Cortex of kidney (tissue), 1 donor: ENCODE results near the gene FANCG.

Experiments used
- DNase-seq: peaks from one replicate; lab custom pipeline; 2025; lab: John Stamatoyannopoulos, UW

Gene FANCG

GRCh38 chr9:35060548-35061207 lies 19.1 kb downstream of the FANCG start:
- DNase-seq = no peak

- no peak for DNase-seq
Measured at GRCh38 chr9:35059438-35059837, 20.3 kb downstream of the FANCG start.

GRCh38 chr9:35057271-35057620 lies 22.5 kb downstream of the FANCG start:
- no peak for DNase-seq

GRCh38 chr9:35056571-35057270 lies 23.0 kb downstream of the FANCG start:
- no peak for DNase-seq

DNA sequence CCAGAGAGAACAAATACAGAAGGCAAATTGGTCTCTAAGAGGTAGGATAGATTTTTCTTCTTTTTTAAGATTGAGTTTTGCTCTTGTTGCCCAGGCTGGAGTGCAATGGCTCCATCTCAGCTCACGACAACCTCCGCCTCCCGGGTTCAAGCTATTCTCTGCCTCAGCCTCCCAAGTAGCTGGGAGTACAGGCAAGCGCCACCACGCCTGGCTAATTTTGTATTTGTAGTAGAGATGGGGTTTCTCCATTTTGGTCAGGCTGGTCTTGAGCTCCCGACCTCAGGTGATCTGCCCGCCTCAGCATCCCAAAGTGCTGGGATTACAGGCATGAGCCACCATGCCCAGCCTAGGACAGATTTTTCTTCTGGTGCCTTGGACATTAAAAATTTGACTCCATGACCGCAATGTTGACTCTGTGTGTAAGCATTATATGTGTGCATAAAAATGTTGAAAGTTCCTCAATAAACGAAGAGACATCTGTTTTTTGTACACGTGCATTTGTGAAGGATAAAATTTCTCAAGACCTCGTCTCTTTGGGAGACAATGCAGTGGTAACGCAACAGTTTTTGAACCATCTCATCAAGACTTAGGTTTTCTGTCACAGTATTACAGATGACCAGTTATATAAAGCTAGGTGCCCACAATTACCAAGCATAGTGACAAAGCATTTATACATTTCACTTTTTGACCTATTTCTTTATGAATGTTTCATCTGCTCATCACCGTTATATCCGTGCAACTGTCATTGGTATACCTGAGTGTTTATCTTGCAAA lies 24.7 kb downstream of the FANCG start:
- no peak for DNase-seq

DNA sequence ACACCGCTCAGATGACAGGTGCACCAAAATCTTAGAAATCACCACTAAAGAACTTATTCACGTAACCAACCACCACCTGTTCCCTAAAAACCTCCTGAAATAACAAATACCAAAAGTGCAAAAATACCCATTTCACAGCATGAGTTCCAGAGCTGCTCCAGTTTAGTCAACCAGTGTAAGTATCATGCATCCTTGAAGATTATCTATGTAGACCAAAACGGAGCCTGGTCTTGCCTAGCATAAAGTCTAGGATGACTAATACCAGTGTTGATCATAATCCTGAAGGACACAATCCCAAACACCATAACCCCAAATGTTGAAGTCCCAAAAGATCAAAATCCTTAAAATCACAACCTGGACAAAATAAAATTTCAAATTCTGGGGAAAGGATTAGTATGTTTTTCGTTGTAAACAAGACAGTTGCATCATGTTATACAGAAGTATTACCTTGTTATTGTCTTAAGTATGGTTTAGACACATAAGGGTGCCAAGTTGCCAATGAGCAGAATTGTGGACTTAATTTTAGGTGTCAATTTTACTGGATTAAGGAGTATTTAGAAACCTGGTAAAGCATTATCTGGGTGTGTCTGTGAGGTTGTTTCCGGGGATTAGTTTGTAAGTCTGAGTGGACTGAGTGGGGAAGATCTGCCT lies 25.4 kb downstream of the FANCG start:
- DNase-seq = no peak

GRCh38 chr9:35051069-35051967 lies 28.4 kb downstream of the FANCG start:
- DNase-seq = no peak

DNA sequence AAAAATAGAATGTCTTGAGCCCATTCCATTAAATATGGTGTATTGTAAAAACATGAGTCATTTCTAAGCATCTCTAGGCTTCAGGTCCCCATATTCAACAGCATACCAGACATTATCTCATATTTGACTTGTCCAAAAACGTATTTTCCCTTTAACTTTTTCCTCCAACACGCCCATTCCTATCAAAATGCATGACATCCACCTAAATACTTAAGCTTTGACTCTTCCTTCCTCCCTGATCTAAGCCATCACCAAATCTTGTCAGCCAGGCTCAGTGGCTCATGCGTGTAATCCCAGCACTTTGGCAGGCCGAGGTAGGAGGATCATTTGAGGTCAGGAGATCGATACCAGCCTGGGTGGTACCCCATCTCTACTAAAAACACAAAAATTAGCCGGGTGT lies 31.2 kb downstream of the FANCG start:
- DNase-seq = no peak

- no peak for DNase-seq
Measured at GRCh38 chr9:35044071-35044470, 35.7 kb downstream of the FANCG start.

GRCh38 chr9:35042891-35043545 lies 36.7 kb downstream of the FANCG start:
- DNase-seq = no peak

DNA sequence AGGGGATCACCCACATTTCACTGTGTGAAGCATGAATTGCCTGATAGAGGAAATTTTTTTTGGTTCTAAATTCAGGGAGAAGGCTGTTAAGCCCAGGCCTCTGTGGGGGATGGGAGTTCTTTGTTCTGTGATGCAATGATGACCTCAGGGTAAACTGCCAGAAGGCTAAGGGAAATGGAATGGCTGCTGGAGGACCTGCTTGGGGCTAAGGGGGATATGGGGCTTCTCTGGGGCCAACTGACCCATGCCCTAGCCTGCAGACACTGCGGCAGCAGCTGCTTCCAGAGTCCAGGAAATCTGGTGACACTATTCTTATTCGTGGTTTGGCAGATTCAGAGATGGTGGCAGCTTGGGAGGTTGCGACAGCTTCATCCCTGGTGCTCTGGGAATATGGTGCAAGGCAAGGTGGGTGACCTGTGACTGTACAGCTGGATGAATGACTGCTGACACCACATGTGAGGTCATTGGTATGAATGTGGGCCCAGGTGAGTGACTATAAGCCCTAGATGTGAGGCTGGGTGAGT lies 37.6 kb downstream of the FANCG start:
- DNase-seq = no peak

DNA sequence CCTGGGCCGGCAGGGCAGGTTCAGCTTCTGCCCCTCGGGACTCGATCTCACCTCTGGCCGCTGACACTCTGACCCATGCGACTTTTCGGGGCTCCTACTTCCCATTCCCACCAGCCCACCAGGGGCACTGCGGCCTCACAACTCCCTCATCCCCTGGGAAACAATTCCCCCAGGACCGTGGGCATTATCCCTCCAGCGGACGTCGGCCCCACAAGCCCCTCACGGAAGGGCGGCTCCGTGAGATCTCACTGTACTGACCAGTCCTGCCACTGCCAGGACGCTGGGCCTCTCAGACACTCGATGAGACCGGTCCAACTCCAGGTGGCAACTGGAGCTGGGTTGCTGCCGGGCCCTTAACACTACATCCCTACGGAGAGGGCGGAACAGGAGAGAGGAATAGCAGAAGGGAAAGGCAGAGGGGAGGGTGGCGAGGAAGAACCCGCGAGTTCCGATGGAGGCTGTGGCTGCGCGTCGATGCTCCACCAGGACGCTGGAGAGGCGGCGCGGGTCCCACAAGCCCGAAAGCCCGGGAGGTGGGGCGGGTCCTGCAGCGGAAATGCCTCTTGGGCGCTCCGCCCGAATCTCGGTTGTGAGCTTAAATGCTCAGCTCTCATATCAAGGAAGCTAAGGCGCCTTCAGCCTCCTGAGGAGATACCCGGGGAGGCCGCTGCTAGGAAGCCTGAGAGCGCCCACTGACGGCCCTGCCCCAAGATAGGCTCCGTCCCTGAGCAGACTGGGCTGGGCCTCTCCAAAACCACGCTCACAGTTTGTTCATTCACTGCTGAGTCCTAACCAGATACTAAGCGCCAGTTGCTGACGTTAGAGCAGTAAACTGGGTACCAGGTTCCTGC lies 43.7 kb downstream of the FANCG start:
- no peak for DNase-seq

- no peak for DNase-seq
Measured at GRCh38 chr9:35033101-35033500, 46.6 kb downstream of the FANCG start.

DNA sequence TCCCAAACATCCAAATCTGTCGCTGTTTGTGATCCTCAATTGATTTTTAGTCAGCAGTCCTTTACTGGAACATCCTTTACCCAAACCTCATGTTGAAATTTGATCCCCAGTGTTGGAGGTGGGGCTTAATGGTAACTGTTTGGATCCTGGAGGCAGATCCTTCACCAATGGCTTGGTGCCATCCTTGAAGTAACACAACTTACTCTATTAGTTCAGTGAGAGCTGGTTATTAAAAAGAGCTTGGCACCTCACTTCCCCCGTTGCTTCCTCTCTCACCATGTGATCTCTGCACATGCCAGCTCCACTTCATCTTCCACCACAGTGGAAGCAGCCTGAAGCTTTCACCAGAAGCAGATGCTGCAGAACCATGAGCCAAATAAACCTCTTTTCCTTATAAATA lies 49.9 kb downstream of the FANCG start:
- no peak for DNase-seq

- no peak for DNase-seq
Measured at GRCh38 chr9:35029241-35029640, 50.5 kb downstream of the FANCG start.

DNA sequence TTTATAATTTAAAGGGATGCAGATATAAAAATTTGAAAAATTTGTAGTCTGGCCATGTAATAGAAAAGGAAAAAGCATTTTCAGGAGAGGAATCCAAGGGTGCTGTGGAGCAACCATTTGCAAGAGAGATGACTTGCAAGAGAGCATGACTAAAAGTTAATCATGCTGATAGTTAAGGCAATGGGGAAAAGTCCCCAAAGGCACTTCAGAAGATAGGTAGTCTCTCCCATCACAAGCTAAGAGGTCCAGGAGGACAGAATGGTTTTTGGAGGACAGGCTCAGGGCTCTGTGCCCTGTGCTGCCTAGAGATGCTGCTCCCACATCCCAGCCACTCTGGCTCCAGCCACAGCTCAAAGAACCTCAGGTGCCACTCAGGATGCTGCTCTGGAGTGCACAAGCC lies 51.4 kb downstream of the FANCG start:
- DNase-seq = no peak

DNA sequence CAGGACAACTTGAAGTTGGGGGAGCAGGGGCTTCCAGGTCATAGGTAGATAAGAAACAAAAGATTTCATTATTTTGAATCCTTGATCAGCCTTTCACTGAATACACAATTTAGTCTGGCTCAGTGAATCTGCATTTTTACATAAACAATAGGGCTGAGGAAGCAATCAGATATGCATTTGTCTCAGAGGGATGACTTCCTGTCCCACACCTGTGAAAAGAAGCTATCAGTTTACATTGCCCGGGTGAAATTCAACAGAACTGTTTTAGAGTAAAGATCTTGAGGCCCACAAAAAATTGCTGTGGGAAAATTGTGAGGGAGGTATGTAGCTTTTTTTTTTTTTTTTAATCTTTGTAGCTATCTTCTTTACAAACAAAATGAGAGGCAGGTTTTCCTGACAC lies 51.9 kb downstream of the FANCG start:
- DNase-seq = no peak

GRCh38 chr9:35027374-35027773 lies 52.4 kb downstream of the FANCG start:
- no peak for DNase-seq

DNA sequence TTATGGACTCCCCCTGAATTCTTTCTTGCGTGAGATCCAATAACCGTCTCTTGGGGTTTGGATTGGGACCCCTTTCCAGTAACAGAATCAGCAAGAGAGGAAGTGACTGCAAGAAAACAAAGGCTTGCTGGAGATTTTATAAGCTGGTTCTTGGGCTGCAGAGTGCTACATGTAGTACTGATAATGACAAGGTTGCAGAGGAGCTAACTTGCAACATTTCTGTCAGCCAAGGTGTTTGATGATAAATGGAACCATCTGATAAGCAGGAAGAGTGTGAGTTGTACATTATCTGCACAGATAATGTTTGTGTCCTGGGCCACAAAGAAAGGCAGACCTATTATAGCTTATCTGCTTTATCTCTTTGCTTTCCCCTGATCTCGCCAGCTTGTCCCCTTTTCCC lies 53.1 kb downstream of the FANCG start:
- DNase-seq = no peak
